HG03060 (cell line): ENCODE data around the gene HIBADH.
"Not testable (repeated sequence)": the region's sequence is repeated elsewhere in the genome, so short reads cannot be mapped to it uniquely, and the experiment has no call there.

Experiments used
- ATAC-seq: cut with Tn5 transposase; IDR thresholded peaks from one replicate; pipeline ENCODE4 v1.9.1; 2021; ENCODE audit warnings: low read depth, moderate number of reproducible peaks; ENCODE audit not compliant: unreplicated experiment

HIBADH gene

DNA sequence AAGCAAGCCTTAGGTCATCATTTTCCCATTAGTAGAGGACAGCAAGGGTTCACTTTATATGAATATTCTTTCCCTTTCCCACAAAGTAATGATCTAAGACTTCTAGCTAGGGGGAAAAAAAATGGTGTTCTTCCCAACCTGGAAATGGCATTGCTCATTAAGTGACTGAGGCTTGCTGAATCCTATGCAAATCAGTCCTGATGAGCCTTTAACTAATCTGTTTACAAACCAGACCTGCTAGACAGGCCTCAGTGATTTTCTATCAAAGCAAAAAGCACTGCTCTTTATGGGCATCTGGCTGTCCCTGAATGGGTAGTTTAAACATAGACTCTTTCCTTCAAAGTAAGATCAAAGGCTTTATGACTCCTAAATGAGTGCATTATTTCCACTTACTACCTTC is 146.3 kb downstream of the HIBADH start:
- ATAC-seq = no peak

DNA sequence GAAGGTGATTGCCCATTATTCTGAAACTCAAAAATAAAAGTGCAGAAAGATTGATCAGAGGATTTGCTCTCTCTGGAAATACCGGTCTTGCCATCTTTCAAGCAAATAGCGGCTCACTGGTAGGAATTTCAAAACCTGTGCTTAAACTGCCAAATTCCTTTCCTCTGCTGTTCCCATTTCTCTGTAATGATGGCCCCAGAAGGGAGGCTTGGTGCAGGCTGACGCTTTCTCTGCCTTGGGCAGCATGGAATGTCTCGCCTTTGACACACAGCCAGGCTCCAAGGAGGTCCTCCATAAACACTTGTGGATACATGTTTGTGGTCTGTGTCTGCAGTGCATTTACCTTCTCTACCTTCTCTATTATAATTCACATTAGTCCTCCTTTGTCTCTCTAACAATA is 146.8 kb downstream of the HIBADH start:
- ATAC-seq = no peak

DNA sequence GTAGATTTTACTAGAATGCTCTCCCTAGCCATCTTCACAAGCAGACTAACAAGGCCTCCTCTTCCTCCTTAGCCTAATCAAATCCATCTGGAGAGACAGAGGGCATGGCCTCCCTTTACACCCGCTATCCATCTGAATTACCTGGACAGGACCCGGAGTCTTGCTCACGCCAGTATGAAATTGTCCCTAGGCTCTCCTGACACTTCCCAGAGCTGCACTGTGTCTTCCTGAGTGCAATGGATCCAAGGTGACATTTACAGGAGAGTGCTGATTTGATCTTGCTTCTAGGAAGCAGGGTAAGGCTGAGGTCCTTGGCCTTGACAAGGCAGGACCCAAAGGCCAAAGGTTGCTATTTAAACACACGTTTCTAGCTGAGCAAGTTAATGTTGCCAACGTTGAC is 147.8 kb downstream of the HIBADH start:
- no peak for ATAC-seq

DNA sequence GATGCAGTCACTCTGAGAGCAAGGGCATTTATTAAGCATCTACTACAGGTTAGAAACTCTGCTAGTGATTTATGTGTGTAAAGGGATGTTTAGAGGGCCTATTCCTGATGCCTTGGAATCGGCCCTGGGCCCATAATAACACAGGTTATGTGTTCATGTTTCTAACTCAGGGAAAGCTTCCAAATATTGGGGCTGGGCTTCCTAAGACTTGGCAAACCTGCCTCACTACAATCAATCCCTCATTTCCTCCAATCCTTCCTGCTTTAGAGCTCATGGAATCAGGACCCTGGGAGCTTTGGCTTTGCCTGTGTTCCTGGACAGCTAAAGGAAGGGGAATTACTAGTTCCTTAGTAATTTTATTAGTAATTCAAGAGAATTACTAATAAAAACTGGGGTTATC is 148.8 kb downstream of the HIBADH start:
- ATAC-seq = no peak

DNA sequence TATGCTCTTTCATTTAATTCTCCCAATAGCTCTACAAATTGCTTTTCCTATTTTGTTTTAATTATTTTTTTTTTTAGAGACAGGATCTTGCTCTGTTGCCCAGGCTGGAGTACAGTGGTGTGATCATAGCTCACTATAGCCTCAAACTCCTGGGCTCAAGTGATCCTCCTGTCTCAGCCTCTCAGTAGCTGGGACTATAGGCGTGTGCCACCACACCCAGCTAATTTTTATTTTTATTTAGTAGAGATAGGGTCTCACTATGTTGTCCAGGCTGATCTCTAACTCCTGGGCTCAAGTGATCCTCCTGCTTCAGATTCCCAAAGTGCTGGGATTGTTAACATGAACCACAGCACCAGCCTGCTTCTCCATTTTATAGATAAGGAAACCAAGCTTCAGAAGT is 151.3 kb downstream of the HIBADH start:
- ATAC-seq = not testable (repeated sequence)

DNA sequence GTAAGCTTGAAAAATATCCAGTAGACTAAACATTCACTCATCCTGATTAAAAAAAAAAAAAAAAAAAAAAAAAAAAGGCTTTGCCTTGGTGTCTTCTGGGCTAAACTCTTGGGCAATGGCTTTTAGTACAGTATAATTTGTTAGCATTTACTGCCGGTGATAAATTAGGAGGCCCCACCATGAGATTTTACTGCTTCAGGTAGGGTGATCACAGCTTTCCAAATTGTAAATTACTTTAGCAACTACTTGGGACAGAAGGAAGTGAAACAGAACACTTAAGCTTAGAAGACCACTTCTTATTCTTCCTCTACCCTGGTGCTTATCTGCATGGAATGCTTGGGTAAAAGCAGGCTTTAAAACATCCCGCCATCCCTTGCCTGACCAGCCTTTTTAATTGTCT is 152.1 kb downstream of the HIBADH start:
- ATAC-seq = no peak

DNA sequence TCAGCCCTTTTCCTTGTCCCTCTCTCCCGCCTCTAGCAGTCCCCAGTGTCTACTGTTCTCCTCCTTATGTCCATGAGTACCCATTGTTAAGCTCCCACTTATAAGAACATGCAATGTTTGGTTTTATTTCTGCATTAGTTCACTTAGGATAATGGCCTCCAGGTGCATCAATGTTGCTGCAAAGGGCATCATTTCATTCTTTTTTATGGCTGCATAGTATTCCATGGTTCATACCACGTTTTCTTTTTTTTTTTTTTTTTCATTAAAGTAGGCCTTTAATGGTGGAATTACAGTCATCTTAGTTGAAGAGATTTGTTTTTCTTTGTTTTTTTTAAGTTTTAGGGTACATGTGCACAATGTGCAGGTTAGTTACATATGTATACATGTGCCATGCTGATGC is 160.8 kb downstream of the HIBADH start:
- ATAC-seq = not testable (repeated sequence)

DNA sequence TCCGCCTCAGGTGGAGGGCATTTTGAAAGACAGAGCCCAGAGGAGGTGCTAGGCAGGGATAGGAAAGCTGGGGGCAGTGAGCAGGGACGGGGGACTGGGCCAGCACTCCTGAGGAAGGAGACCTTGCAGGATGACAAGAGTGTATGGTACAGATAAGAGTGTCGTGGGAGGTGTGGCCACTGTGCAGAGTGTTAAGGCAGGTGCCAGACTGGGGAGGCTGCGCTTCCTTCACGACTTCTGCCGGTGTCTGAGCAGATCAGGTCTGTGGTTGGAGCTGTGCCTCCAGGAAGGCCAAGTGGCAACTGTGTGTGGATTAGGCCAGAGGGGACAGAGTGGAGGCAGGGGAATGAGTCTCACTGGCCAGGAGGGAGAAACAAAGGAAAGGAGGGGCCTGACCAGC is 161.7 kb downstream of the HIBADH start:
- no peak for ATAC-seq

DNA sequence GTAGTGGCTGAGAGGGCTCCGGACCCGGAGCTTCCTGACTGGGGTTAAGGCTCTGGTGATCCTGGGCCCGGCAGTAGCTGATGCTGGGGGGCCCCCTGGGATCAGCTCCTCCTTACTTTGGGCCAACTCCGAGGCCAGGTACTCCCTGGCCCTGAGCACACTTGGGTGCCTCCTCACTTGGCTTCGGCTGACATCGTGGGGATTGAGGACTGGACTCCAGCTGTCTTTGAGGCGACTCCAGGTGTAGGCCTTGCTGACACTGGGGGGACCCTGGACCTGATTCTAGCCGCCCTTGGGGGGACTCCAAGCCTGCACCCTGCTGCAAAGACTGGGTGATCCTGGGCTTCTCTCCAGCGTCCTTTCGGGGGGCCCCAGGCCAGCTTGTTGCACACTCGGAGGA is 170.5 kb downstream of the HIBADH start:
- no peak for ATAC-seq

DNA sequence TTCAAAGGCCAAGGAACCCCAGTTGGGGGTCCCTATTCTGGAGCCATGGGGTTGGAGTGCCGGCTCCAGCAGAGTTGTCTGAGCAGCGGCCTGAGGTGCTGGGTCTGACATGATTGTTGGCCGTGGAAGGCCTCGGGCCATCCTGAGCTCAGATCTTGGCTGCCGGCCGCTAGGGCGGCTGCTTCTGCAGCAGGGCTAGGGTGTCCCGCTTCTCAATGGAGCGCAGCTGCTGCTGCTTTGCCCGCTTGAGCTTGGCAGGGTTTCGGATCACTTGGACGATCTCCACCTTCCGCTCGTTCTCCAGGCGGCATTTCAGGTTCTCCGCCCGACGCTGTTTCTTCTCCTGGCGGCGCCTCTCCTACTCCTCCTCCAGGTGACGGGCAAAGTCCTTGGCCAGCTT is 171.1 kb downstream of the HIBADH start:
- ATAC-seq = no peak

DNA sequence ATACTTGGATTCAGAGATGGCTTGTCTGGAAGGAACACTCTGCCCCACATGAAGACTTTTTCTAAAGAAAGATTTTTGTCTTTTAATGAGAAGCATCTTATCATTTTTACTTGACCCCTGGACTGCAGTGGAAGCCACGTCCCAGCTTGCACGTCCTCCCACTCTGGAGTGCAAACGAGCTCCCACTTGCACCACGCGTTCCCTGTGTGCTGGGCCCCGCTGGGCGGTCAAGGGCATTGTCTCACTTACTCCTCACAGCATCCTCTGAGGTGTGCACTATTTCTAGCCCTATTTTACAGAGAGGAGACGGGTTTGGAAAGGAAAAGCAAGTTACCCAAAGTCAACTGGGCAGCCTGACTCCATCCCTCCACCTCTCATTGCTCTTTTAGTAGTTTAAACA is 175.2 kb downstream of the HIBADH start:
- ATAC-seq = no peak

DNA sequence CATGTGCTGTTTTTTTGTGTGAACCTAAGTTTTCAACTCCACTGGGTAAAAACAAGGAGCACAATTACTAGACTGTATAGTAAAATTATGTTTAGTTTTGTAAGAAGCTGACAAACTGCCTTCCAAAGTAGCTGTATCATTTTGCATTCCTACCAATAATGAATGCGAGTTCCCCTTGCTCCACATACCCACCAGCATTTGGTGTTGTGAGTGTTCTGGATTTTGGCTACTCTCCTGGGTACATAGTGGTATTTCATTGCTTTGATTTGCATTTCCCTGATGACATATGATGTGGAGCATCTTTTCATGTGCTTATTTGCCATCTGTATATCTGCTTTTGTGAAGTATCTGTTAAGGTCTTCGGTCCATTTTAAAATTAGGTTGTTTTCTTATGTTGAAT is 178.2 kb downstream of the HIBADH start:
- no peak for ATAC-seq

DNA sequence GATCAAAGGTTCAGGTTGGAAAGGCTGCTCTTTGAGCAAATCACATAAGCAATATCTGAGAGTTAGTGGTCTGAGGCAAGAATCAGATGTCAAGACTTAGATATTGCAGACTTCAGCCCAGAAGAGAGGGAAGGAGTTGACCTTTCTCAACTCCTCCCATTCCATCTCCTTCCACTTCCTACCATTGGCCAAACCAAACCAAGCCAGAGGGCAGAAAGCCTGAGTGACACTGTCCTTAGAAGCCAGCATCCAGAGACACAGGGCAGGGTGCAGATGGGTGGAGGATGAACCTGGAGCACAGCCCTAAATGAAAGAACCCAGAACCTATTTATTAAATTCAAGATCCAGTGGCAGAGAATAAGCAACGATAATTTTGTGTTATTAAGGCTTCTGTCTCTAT is 180.5 kb downstream of the HIBADH start:
- ATAC-seq = no peak

DNA sequence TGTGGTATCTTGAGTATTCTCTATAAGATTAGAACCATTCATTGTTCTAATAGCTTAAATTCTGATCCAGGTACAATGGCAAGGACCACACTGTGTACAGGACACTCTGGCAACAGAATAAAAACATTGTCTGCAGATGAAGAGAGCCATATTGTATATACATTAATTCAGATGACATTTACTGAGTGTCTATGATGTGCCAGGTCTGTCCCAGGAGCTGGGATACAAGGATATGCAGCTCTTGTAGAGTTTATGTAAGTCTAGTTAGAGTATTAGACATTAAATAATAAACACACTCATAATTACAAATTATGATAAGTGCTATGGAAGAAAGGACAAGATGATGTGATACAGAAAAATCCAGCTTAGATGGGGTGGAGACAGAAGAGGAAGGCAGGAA is 184.1 kb downstream of the HIBADH start:
- no peak for ATAC-seq

DNA sequence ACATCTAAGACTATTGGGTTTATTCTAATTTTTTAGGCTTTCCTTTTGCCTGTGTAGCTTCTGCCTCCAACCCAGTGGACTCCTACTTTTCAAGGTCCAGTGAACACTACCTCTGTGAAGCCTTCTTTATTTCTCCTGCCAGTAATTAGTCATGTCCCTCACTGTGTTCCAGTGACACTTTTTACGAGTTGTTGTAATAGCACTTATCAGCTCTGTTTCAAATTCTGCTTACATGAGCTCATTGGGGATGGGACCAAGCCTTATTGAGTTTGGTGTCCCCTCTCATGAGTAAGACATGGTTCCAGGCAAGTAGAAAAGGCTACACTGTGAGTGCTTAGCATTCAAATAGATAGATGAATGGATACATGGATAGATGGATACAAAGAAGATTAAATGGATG is 184.6 kb downstream of the HIBADH start:
- no peak for ATAC-seq

DNA sequence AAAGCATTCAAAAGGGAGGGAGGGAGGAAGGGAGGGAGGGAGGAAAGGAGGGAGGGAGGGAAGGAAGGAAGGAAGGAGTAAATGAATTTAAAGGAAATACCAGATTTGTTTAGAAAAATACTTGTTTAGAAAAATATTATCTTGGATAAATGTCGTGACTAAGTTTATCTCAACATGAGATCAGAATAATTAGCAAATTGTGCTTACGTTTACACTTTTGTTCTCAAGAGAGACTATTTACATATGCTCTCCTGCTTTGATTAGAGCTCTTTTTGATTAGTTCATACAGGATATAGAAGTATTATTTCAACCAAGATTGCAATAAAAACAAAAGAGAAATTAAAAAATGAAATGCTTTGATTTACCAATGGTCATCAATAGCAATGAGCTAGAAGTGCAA is 186.2 kb downstream of the HIBADH start:
- no peak for ATAC-seq
